Heart left ventricle (tissue), 13 donors: Measurements from ENCODE around the gene HYPK.

Source experiments
- CTCF ChIP-seq, 12 donors: fragments of 200-600 bp; sonication (generic) in 4 of 12; IDR thresholded peaks; one replicate each; pipeline versions ENCODE4 v1.5.0 to v1.8.0; 2018 to 2022; ENCODE audit warnings: antibody characterized with exemption in 12 of 12, mild to moderate bottlenecking in 5 of 12
- POLR2A ChIP-seq, 2 donors: fragments of 450-650 bp; IDR thresholded peaks; one replicate each; pipeline ENCODE4 v1.6.1; 2017; ENCODE audit warnings: antibody characterized with exemption in 2 of 2, mild to moderate bottlenecking in 2 of 2, moderate library complexity in 2 of 2
- donor health status: ischemic (EF 13 %, LVEDD 7.1; RV severe dilation, severe dysfunction).
- donor health status: DM: no; HTN: yes; CAD: no.
- donor health status: DM: no; HTN: no; CAD: no.
- donor health status: ischemic (EF 25% LVEDD 6.9; RV normal size, moderate dysfunction).
- donor health status: ischemic (EF 25% LVEDD 5.7; RV mildly dilated, moderate dysfunction).
- donor health status: ischemic (EF 35%, LVEDD 5.7; RV mildly dilated, moderate dysfunction).
- donor health status: nonischemic (EF 11% LVEDD 7.7; RV severe dilation, severe dysfunction).
- donor health status: DM: yes; HTN: yes; CAD: no.
- donor health status: PGD.
- donor health status: ischemic (EF 29% LVEDD 5.4; RV normal size, mild dysfunction).
- donor health status: nonischemic (EF 23%, LVEDD 6.1; RV moderate dilation, normal function).

GRCh38 chr15:43845421-43845820, 45.0 kb downstream of the HYPK start:
- TF ChIP-seq CTCF (IDR thresholded peaks at IDR 0.05), result no peak
- no peak for TF ChIP-seq POLR2A (IDR thresholded peaks at IDR 0.05)
